ENCODE data around the gene TUBA3D.
"Not testable (repeated sequence)": the region's sequence is repeated elsewhere in the genome, so short reads cannot be mapped to it uniquely, and the experiment has no call there.

The TUBA3D gene

DNA sequence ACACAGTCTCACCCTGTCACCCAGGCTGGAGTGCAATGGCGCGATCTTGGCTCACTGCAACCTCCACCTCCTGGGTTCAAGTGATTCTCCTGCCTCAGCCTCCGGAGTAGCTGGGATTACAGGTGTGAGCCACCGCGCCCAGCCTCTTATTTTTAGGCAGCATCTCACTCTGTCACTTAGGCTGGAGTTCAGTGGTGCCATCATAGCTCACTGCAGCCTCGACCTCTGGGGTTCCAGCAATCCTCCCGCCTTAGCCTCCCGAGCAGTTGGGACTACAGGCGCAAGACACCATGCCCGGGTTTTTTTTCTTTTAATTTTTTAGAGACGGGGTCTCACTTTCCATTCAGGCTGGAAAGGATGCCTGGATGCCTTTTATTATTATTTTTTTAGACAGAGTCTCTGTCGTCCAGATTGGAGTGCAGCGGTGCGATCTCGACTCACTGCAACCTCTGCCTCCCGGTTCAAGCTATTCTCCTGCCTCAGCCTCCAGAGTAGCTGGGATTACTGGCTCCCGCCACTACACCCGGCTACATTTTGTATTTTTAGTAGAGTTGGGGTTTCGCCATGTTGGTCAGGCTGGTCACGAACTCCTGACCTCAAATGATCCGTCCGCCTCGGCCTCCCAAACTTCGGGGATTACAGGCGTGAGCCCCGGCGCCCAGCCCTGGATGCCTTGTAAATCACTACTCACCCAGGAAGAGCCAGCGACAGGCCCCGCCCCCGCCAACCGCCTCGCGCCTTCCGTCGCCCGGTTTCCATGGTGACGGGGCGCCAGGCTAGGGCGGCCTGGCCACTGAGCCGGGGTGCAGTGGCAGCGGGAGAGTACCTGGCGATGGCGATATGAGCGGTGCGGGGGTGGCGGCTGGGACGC, 51.4 kb downstream of the TUBA3D start, which contains the start of gene CCDC74A:
Gene CCDC74A, plus strand, starts transcription at position 758 of the 871 bp plus-strand sequence. Its CDS starts 83 bp downstream, at position 841.
- not testable (repeated sequence) for H3K9me3 Mint-ChIP-seq, H3K27me3 Mint-ChIP-seq
- Mint-ChIP-seq H3K4me1 (ENCODE audit: low read depth in 2 of 2) (peaks cover 11 to 15% of the 10 kb centered on the region in 2 donors), H3K4me3 (peak within 1 kb of the TSS; percentile 88 to 92), H3K36me3 (ENCODE audit: insufficient read depth) (peaks cover 11% of the 10 kb centered on the region), H3K27ac (peak within 1 kb of the TSS; percentile 85 to 88)
- DNase-seq = peak; percentile 72 to 80 (median 77)
- ATAC-seq (replicated peaks) = peak; percentile 93

DNA sequence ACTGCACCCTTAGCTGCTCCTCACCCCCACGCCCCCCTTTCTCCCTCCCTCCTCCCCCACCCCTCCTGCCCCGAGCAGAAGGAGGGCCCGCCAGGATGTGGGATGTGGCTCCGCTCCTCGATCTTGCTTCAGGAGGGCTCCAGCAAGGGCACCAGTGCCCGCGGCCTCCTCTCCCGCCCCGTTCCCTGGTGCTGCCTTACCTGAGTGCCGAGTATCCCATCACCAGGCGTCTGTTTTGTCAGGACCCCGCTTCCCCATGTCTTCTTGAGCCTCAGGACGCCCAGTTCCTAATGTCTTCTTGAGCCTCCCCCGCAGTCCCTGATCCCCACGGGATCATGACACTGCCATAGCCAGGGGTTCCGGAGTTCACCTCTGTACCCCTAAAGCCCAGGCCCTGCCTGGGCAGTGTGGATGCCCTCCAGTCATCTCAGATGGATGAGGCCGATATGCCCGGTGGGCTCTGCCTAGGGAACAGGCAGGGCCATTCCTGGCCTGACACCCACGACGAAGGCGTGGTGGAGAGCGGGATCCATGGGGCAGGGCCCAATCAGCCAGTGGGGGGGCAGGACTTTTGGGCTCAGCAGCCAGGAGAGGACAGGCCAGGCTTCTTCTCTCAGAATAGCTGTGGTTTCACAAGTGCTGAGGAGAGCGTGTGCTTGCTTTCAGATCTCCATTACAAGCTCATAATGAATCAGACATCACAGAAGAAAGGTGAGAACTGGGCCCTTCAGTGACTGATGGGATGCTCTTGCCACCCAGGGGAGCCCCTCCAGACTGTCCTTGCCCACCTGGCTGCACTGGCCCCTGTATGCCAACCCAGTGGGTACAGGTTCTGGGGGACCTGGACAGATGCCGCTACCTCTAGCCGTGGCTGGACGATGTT, 53.3 kb downstream of the TUBA3D start:
- not testable (repeated sequence) for H3K9me3 Mint-ChIP-seq, H3K27me3 Mint-ChIP-seq, DNase-seq
- peaks cover 11% of the 10 kb centered on the region for H3K36me3 Mint-ChIP-seq (ENCODE audit: insufficient read depth)
- peaks cover 11 to 15% of the 10 kb centered on the region in 2 donors for H3K4me1 Mint-ChIP-seq (ENCODE audit: low read depth in 2 of 2)
- peak; percentile 8 for ATAC-seq (replicated peaks)
- peak overlapping the region; percentile 88 to 92 for H3K4me3 Mint-ChIP-seq
- peak overlapping the region; percentile 65 to 85 for H3K27ac Mint-ChIP-seq

DNA sequence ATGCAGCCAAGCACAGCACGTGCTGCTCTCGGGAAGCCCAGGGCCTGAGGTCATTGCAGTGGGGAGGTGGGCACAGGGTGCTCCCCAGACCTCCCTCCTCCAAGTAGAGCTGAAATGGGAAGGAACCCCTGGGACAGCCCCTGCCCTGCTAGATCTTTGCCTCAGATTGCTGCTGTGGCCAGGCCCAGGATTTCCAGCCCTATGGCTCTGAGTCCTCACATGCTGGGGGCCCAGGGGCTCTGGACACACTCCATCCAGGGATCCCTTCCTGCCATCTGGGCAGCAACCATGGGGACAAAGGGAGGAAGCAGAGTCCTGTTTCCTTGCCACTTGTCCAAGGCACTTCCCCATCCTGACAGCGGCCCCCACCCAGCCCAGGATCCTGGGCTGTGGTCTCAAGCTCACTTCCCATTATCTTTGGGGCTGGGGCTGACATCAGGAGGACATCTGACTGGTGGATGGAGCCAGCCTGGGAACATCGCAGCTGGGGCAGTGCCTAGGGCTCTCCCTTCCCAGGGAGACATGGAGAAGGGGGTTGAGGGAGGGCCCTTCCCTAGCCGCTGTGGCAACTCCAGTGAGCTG, 54.0 kb downstream of the TUBA3D start:
- H3K4me1 Mint-ChIP-seq (ENCODE audit: low read depth in 2 of 2) = peaks cover 11 to 15% of the 10 kb centered on the region in 2 donors
- DNase-seq; H3K9me3 Mint-ChIP-seq; H3K27me3 Mint-ChIP-seq; ATAC-seq (replicated peaks): not testable (repeated sequence)
- peaks cover 11% of the 10 kb centered on the region for H3K36me3 Mint-ChIP-seq (ENCODE audit: insufficient read depth)
- H3K27ac Mint-ChIP-seq = peak overlapping the region in 1 of 2 donors; percentile 7
- peak overlapping the region in 1 of 2 donors; percentile 88 for H3K4me3 Mint-ChIP-seq

DNA sequence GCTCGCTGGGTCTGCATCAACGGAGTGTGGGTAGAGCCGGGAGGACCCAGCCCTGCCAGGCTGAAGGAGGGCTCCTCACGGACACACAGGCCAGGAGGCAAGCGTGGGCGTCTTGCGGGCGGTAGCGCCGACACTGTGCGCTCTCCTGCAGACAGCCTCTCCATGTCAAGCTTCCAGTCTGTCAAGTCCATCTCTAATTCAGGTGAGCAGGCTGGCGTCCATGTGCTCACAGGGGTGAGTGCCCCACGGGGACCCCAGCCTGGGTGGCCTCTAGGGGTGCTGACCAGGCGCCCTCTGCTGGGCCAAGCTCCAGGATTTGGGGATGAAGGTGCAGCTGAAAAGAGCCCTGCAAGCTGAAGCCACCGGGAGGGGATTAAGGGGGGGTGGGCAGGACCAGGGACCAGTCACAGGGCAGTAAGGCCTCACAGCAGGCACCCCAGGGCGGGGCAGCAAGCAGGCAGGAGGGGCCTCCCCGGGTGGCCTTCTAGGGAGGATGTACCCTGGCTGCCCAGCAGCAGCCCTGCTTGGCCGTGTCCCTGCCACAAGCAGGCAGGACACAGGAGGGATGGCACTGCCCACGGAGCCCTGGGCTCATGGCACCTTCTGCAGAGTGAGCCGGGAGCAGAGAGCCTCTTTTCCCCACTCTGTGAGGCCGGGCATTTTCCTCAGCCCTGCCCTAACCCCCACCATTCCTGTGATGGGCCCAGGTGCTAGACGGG, 54.9 kb downstream of the TUBA3D start:
- H3K27ac Mint-ChIP-seq; H3K27me3 Mint-ChIP-seq; DNase-seq; H3K4me3 Mint-ChIP-seq; ATAC-seq (replicated peaks); H3K9me3 Mint-ChIP-seq: not testable (repeated sequence)
- peaks cover 11% of the 10 kb centered on the region for H3K36me3 Mint-ChIP-seq (ENCODE audit: insufficient read depth)
- peaks cover 11 to 15% of the 10 kb centered on the region in 2 donors for H3K4me1 Mint-ChIP-seq (ENCODE audit: low read depth in 2 of 2)

DNA sequence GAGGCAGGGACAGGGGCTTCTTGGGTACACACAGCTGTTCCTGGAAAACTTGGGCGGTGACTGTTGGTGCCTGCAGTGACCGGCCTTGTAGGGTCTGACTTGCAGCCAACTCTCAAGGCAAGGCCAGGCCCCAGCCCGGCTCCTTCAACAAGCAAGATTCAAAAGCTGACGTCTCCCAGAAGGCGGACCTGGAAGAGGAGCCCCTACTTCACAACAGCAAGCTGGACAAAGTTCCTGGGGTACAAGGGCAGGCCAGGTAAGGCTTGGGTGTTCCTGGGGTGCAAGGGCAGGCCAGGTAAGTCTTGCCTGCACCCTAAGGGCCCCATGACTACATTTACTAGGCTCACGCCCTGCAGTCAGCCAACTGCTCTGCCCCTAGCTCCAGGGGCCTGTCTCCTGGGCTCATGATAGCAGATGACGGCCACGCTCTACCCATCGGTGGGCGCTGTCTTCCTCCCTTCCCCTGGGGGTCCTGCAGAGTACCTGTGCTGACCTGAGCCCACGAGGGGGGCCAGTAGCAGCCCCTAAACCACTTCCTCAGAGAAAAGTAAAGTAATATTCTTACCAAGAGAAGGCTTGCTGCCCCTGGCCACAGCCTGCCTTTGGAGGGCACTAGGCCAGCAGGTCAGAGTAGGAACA, 55.7 kb downstream of the TUBA3D start:
- H3K4me3 Mint-ChIP-seq; H3K36me3 Mint-ChIP-seq (ENCODE audit: insufficient read depth); DNase-seq; H3K9me3 Mint-ChIP-seq; ATAC-seq (replicated peaks); H3K27ac Mint-ChIP-seq: not testable (repeated sequence)
- Mint-ChIP-seq H3K27me3 (peaks cover 0 to 18% of the 10 kb centered on the region in 2 donors), H3K4me1 (ENCODE audit: low read depth in 2 of 2) (peaks cover 11 to 15% of the 10 kb centered on the region in 2 donors)
